NCI-H82 (cell line): ENCODE measurements around the gene TRRAP.

Source experiments
- DNase-seq: peaks from one replicate; lab custom pipeline; 2025; lab: John Stamatoyannopoulos, UW

TRRAP gene

GRCh38 chr7:98949336-98950044 lies 71.2 kb downstream of the TRRAP start:
- DNase-seq = no peak

DNA sequence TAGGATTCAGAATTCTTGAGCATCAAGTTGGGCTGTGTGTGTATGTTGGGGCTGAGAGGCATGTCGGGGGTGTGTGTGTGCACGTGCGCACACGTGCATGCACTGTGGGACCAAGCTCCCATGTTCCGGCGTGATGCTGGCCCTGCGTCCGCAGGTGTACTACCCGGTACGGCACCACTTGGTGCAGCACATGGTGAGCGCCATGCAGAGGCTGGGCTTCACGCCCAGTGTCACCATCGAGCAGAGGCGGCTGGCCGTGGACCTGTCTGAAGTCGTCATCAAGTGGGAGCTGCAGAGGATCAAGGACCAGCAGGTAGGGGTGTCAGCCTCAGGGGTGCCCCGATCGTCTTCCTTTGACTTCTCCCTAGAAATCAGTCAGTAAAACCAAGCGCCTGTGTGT lies 77.7 kb downstream of the TRRAP start:
- no peak for DNase-seq

GRCh38 chr7:98956469-98956868 lies 78.1 kb downstream of the TRRAP start:
- no peak for DNase-seq

DNA sequence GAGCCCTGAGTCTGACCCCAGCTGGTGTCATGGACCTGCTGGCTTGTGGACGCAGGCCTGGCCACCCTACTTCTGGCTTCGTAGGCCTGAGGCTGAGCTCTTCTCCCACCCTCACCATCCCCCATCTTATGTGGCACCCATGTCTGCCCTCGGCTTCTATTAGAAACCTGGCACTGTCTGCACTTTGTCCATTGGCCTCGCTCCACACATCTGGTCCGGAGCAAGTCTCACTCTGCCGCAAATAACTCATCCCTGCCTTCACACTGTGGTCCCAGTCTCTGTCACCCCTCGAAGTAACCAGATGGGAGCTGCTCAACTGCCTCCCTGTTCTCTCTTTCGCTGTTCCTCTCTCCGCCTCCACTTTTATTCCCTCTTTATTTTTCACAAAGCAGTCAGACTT lies 78.6 kb downstream of the TRRAP start:
- DNase-seq = no peak

GRCh38 chr7:98957766-98958165 lies 79.4 kb downstream of the TRRAP start:
- no peak for DNase-seq

DNA sequence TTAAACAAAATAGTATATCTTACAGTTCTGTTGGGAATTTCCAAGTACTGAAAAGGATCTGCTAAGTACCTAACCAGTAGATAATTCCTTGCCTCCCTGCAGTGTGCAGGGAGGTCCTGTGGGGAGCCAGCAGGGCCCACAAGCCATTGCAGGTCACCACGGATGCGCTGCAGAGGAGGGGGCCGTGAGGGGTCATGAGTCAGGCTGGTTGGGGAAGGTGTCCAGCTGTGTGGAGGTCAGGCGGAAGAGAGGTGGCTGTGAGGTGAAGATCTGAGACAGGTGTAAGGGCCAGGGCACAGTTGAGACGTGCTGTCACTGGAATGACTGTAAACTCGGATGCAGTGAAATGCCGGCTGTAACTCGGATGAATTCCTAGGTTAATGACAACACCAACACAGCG lies 80.6 kb downstream of the TRRAP start:
- no peak for DNase-seq

DNA sequence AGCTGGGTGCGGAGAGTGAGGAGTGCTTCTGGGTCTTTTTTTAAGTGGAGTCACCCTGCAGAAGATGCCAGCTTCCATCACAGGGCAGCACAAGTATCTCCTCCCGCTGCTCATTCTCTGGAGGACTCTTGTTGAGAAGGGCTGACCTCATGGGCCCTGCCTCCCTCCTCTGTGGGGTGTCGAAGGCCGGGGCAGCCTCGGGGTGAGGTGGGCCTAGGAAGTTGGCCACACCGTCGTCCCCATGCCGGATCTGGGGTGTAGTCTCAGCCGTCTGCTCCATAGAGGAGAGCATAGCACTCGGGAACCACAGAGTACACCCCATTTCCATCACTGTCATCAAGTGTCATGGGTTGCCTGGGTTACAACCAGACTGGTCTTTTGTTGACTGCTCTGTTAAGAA lies 85.0 kb downstream of the TRRAP start:
- no peak for DNase-seq

GRCh38 chr7:98964596-98964995 lies 86.3 kb downstream of the TRRAP start:
- DNase-seq = no peak

DNA sequence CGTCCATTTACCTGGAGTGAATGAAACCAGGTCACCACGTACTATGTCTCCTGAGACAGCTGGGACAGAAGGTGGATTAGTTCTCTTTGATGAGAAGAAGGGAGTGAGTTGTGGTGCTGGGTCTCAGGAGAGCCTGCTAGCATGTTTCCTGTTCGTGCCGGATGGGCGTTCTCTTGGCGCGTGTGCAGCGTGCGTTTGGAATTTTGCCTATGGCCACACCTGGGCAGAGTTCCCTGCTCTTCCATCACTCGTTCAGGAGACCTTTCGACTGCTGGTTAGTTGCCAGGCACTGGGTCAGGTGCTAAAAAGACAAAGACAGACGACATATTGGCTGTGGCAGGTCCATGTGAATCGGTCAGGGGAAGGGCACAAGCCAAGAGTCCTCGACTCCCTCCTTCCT lies 90.3 kb downstream of the TRRAP start:
- DNase-seq = no peak

- no peak for DNase-seq
Observed at GRCh38 chr7:98969386-98969785, 91.1 kb downstream of the TRRAP start.

DNA sequence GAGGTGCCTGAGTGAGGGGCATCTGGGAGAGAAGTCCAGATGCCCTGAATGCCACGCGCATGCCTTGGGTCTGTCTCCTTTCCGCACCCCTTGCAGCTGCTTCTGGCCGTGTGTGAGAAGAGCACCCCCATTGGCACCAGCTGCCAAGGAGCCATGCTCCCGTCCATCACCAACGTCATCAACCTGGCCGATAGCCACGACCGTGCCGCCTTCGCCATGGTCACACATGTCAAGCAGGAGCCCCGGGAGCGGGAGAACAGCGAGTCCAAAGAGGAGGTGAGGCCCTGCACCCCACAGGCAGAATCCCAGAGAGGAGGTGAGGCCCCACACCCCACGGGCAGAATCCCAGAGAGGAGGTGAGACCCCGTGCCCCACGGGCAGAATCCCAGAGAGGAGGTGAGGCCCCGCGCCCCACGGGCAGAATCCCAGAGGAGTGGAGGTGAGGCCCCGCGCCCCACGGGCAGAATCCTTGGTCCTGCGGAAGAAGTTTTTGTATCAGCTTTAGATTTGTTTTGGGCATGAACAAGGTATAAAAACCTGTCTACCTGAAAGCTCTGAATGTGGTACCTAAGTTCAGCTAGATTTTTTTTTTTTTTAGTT lies 91.8 kb downstream of the TRRAP start:
- no peak for DNase-seq

GRCh38 chr7:98970805-98971204 lies 92.5 kb downstream of the TRRAP start:
- no peak for DNase-seq

DNA sequence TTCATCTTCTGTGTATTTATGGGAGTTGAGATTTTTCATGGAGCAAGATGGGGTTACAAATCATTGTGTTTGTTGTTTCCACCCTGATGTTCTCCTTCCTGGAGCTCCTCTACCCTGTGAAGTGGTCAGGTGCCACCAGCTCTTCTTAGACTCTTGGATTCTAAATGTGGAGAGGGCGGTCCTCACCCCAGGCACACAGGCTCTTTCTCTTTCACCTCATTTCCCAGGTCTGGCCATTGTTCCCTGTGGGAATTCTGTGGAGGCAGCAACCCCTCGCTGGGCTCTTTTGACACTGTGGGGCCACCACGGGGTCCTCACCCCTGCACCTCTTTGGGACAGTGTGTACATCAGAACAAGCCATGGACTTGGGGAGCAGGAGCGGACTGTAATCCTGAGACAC lies 95.9 kb downstream of the TRRAP start:
- no peak for DNase-seq

GRCh38 chr7:98974906-98975816 lies 96.8 kb downstream of the TRRAP start:
- no peak for DNase-seq

GRCh38 chr7:98976396-98977185 lies 98.3 kb downstream of the TRRAP start:
- DNase-seq = no peak

GRCh38 chr7:98978672-98979071 lies 100.3 kb downstream of the TRRAP start:
- no peak for DNase-seq

DNA sequence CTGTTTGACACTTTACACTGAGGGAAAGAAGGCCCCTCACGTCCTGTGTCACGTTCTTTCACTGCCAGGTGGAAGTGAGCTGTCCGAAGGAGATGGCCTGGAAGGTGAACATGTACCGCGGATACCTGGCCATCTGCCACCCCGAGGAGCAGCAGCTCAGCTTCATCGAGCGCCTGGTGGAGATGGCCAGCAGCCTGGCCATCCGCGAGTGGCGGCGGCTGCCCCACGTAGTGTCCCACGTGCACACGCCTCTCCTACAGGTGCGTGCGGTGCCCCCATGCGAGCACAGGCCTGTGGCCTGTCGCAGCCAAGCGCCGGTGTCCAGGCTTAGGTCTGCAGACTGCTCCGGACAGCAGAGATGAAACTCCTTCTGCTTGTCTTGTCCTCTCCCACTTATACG lies 103.4 kb downstream of the TRRAP start:
- DNase-seq = no peak

DNA sequence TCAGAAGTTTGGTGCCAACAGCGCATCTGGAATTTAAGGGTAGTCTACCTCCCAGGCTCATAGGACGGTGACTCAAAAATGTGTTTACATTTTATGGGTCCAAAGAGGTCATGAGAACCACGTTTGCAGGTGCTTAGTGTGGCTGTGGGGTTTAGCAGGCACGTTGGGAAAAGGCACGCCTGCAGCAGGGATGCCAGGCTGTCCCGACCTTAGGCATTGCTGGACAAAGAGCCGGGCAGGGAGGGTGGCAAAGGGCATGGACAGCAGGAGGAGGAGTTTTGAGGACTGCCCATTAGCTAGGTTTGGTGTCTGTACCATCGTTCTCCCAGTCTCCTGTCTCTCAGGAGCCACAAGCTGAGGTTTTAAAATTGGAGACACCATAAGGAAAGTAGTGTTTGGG lies 104.4 kb downstream of the TRRAP start:
- DNase-seq = no peak

DNA sequence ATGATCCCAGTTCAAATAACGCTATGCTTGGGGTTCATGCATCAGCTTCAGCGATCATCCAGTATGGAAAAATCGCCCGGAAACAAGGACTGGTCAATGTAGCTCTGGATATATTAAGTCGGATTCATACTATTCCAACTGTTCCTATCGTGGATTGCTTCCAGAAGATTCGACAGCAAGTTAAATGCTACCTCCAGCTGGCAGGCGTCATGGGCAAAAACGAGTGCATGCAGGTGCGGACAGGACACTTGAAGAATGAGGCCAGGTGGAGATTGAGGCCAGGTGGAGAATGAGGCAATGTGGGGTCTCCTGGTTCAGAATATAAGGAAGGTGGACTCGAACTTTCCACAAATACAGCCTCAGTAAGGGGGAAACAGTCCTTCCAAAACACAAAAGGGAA lies 105.8 kb downstream of the TRRAP start:
- no peak for DNase-seq

DNA sequence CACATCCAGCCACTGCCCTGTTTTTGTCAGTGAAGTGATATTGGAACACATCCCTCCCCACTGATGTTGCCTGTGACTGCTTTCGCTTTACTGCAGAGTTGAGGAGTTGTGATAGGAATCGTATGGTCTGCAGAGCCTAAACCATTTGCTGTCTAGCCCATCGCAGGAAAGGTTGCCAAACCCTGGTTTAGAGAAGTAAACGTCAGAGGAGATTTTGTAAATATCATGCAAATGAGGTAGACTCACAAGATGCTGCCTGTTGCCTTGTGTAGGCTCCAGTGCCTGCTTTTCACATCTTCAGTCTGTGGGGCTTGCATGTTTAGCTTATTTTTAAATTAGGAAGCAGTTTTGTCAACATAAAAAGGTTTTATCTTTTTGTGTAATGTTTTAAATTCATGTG lies 107.1 kb downstream of the TRRAP start:
- DNase-seq = no peak

- DNase-seq = no peak
Observed at GRCh38 chr7:98985945-98986344, 107.6 kb downstream of the TRRAP start.

DNA sequence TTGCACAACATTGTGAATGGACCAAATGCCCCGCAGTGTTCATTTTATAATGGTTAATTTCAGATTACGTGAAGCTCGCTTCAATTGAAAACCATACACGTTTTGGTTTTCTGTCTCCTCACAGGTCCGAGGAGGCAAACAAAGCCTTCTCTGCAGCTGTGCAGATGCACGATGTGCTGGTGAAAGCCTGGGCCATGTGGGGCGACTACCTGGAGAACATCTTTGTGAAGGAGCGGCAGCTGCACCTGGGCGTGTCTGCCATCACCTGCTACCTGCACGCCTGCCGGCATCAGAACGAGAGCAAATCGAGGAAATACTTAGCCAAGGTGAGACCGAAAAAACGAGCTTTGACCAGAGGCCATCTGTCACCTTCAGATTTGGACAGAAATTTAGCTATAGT lies 110.3 kb downstream of the TRRAP start:
- no peak for DNase-seq
